ENCODE measurements around the gene GEMIN8. TPM values are rescaled to one million over a fixed set of nuclear protein-coding genes. Genes with fewer than 3 reads are reported as not detected.

The GEMIN8 gene
- total and polyA plus RNA-seq, 2 of the 8 experiments (the other 6 are each of a cell fraction or from before 2014, with no cell fraction given) = 18.2 to 31.4 TPM

GRCh38 chrX:14003028-14003427, 26.7 kb downstream of the GEMIN8 start (continued):
- TF ChIP-seq CHD1 (IDR thresholded peaks at IDR 0.05; ENCODE audit: low read depth, low read length) (no peak), ASH2L (IDR thresholded peaks at IDR 0.05; ENCODE audit: low read length) (no peak)

Measured in H1 (cell line).